ENCODE results near the gene COX7A2L.
"Not testable (repeated sequence)": the region's sequence is repeated elsewhere in the genome, so short reads cannot be mapped to it uniquely, and the experiment has no call there.

Gene COX7A2L

GRCh38 chr2:42385225-42385624 is 24.2 kb upstream of the COX7A2L start:
- no peak overlapping the region for H3K4me3 ChIP-seq (ENCODE audit: low read length in 2 of 2)
- H3K36me3 ChIP-seq (ENCODE audit: control insufficient read depth in 2 of 2, insufficient read depth in 2 of 2, low read length in 2 of 2) = no peaks in the 10 kb centered on the region
- H3K4me1 ChIP-seq (ENCODE audit: control insufficient read depth in 2 of 2, insufficient read depth in 2 of 2, low read length in 2 of 2) = peaks cover 8 to 14% of the 10 kb centered on the region in 2 donors
- no peaks in the 10 kb centered on the region for H3K27me3 ChIP-seq (ENCODE audit: control insufficient read depth in 2 of 2, insufficient read depth in 2 of 2, low read length in 2 of 2)
- no peak overlapping the region for H3K27ac ChIP-seq (ENCODE audit: low read depth in 2 of 2, low read length in 2 of 2)
- no peak overlapping the region for H3K9ac ChIP-seq (ENCODE audit: low read depth in 1 of 2, low read length in 2 of 2)
- no peaks in the 10 kb centered on the region for H3K9me3 ChIP-seq (ENCODE audit: control insufficient read depth in 2 of 2, low read length in 2 of 2)

- Histone ChIP-seq H3K4me1 (ENCODE audit: control insufficient read depth in 2 of 2, insufficient read depth in 2 of 2, low read length in 2 of 2) (peaks cover 10 to 15% of the 10 kb centered on the region in 2 donors), H3K27me3 (ENCODE audit: control insufficient read depth in 2 of 2, insufficient read depth in 2 of 2, low read length in 2 of 2) (no peaks in the 10 kb centered on the region), H3K27ac (ENCODE audit: low read depth in 2 of 2, low read length in 2 of 2) (no peak overlapping the region), H3K4me3 (ENCODE audit: low read length in 2 of 2) (no peak overlapping the region), H3K36me3 (ENCODE audit: control insufficient read depth in 2 of 2, insufficient read depth in 2 of 2, low read length in 2 of 2) (no peaks in the 10 kb centered on the region), H3K9ac (ENCODE audit: low read depth in 1 of 2, low read length in 2 of 2) (no peak overlapping the region), H3K9me3 (ENCODE audit: control insufficient read depth in 2 of 2, low read length in 2 of 2) (no peaks in the 10 kb centered on the region)
These were observed 23.0 kb upstream of the COX7A2L start for GRCh38 chr2:42383855-42384530.

- no peaks in the 10 kb centered on the region for H3K9me3 ChIP-seq (ENCODE audit: control insufficient read depth in 2 of 2, low read length in 2 of 2)
- H3K4me1 ChIP-seq (ENCODE audit: control insufficient read depth in 2 of 2, insufficient read depth in 2 of 2, low read length in 2 of 2) = peaks cover 10 to 15% of the 10 kb centered on the region in 2 donors
- H3K36me3 ChIP-seq (ENCODE audit: control insufficient read depth in 2 of 2, insufficient read depth in 2 of 2, low read length in 2 of 2) = no peaks in the 10 kb centered on the region
- H3K4me3 ChIP-seq (ENCODE audit: low read length in 2 of 2) = no peak overlapping the region
- H3K9ac ChIP-seq (ENCODE audit: low read depth in 1 of 2, low read length in 2 of 2) = no peak overlapping the region
- H3K27ac ChIP-seq (ENCODE audit: low read depth in 2 of 2, low read length in 2 of 2) = no peak overlapping the region
- H3K27me3 ChIP-seq (ENCODE audit: control insufficient read depth in 2 of 2, insufficient read depth in 2 of 2, low read length in 2 of 2) = no peaks in the 10 kb centered on the region
These were observed 21.1 kb upstream of the COX7A2L start for GRCh38 chr2:42382144-42382543.

- H3K4me1 ChIP-seq (ENCODE audit: control insufficient read depth in 2 of 2, insufficient read depth in 2 of 2, low read length in 2 of 2) = peaks cover 10 to 15% of the 10 kb centered on the region in 2 donors
- H3K4me3 ChIP-seq (ENCODE audit: low read length in 2 of 2); H3K9me3 ChIP-seq (ENCODE audit: control insufficient read depth in 2 of 2, low read length in 2 of 2); H3K27me3 ChIP-seq (ENCODE audit: control insufficient read depth in 2 of 2, insufficient read depth in 2 of 2, low read length in 2 of 2); H3K36me3 ChIP-seq (ENCODE audit: control insufficient read depth in 2 of 2, insufficient read depth in 2 of 2, low read length in 2 of 2); H3K27ac ChIP-seq (ENCODE audit: low read depth in 2 of 2, low read length in 2 of 2); H3K9ac ChIP-seq (ENCODE audit: low read depth in 1 of 2, low read length in 2 of 2): not testable (repeated sequence)
These were observed 19.0 kb upstream of the COX7A2L start for GRCh38 chr2:42380026-42380425.

- H3K4me1 ChIP-seq (ENCODE audit: control insufficient read depth in 2 of 2, insufficient read depth in 2 of 2, low read length in 2 of 2) = peaks cover 10 to 15% of the 10 kb centered on the region in 2 donors
- no peaks in the 10 kb centered on the region for H3K9me3 ChIP-seq (ENCODE audit: control insufficient read depth in 2 of 2, low read length in 2 of 2)
- H3K4me3 ChIP-seq (ENCODE audit: low read length in 2 of 2) = no peak overlapping the region
- no peaks in the 10 kb centered on the region for H3K36me3 ChIP-seq (ENCODE audit: control insufficient read depth in 2 of 2, insufficient read depth in 2 of 2, low read length in 2 of 2)
- H3K27ac ChIP-seq (ENCODE audit: low read depth in 2 of 2, low read length in 2 of 2) = no peak overlapping the region
- no peaks in the 10 kb centered on the region for H3K27me3 ChIP-seq (ENCODE audit: control insufficient read depth in 2 of 2, insufficient read depth in 2 of 2, low read length in 2 of 2)
- H3K9ac ChIP-seq (ENCODE audit: low read depth in 1 of 2, low read length in 2 of 2) = no peak overlapping the region
These were observed 17.4 kb upstream of the COX7A2L start for GRCh38 chr2:42378415-42378814.

GRCh38 chr2:42376758-42377157 is 15.7 kb upstream of the COX7A2L start:
- Histone ChIP-seq H3K4me3 (ENCODE audit: low read length in 2 of 2) (no peak overlapping the region), H3K9me3 (ENCODE audit: control insufficient read depth in 2 of 2, low read length in 2 of 2) (no peaks in the 10 kb centered on the region), H3K36me3 (ENCODE audit: control insufficient read depth in 2 of 2, insufficient read depth in 2 of 2, low read length in 2 of 2) (no peaks in the 10 kb centered on the region), H3K9ac (ENCODE audit: low read depth in 1 of 2, low read length in 2 of 2) (no peak overlapping the region), H3K27ac (ENCODE audit: low read depth in 2 of 2, low read length in 2 of 2) (no peak overlapping the region), H3K4me1 (ENCODE audit: control insufficient read depth in 2 of 2, insufficient read depth in 2 of 2, low read length in 2 of 2) (peaks cover 6 to 14% of the 10 kb centered on the region in 2 donors), H3K27me3 (ENCODE audit: control insufficient read depth in 2 of 2, insufficient read depth in 2 of 2, low read length in 2 of 2) (no peaks in the 10 kb centered on the region)

- H3K27me3 ChIP-seq (ENCODE audit: control insufficient read depth in 2 of 2, insufficient read depth in 2 of 2, low read length in 2 of 2) = no peaks in the 10 kb centered on the region
- no peak overlapping the region for H3K27ac ChIP-seq (ENCODE audit: low read depth in 2 of 2, low read length in 2 of 2)
- no peak overlapping the region for H3K4me3 ChIP-seq (ENCODE audit: low read length in 2 of 2)
- H3K9me3 ChIP-seq (ENCODE audit: control insufficient read depth in 2 of 2, low read length in 2 of 2) = no peaks in the 10 kb centered on the region
- no peak overlapping the region for H3K9ac ChIP-seq (ENCODE audit: low read depth in 1 of 2, low read length in 2 of 2)
- peaks cover 8 to 24% of the 10 kb centered on the region in 2 donors for H3K4me1 ChIP-seq (ENCODE audit: control insufficient read depth in 2 of 2, insufficient read depth in 2 of 2, low read length in 2 of 2)
- no peaks in the 10 kb centered on the region for H3K36me3 ChIP-seq (ENCODE audit: control insufficient read depth in 2 of 2, insufficient read depth in 2 of 2, low read length in 2 of 2)
These were observed 11.6 kb upstream of the COX7A2L start for GRCh38 chr2:42372474-42373200.

- H3K9me3 ChIP-seq (ENCODE audit: control insufficient read depth in 2 of 2, low read length in 2 of 2) = no peaks in the 10 kb centered on the region
- peaks cover 11 to 24% of the 10 kb centered on the region in 2 donors for H3K4me1 ChIP-seq (ENCODE audit: control insufficient read depth in 2 of 2, insufficient read depth in 2 of 2, low read length in 2 of 2)
- no peak overlapping the region for H3K27ac ChIP-seq (ENCODE audit: low read depth in 2 of 2, low read length in 2 of 2)
- H3K9ac ChIP-seq (ENCODE audit: low read depth in 1 of 2, low read length in 2 of 2) = no peak overlapping the region
- no peak overlapping the region for H3K4me3 ChIP-seq (ENCODE audit: low read length in 2 of 2)
- H3K36me3 ChIP-seq (ENCODE audit: control insufficient read depth in 2 of 2, insufficient read depth in 2 of 2, low read length in 2 of 2) = no peaks in the 10 kb centered on the region
- H3K27me3 ChIP-seq (ENCODE audit: control insufficient read depth in 2 of 2, insufficient read depth in 2 of 2, low read length in 2 of 2) = no peaks in the 10 kb centered on the region
These were observed 10.8 kb upstream of the COX7A2L start for GRCh38 chr2:42371611-42372473.

GRCh38 chr2:42369532-42370229 is 8.7 kb upstream of the COX7A2L start:
- Histone ChIP-seq H3K4me3 (ENCODE audit: low read length in 2 of 2) (no peak overlapping the region), H3K9me3 (ENCODE audit: control insufficient read depth in 2 of 2, low read length in 2 of 2) (no peaks in the 10 kb centered on the region), H3K9ac (ENCODE audit: low read depth in 1 of 2, low read length in 2 of 2) (no peak overlapping the region), H3K27ac (ENCODE audit: low read depth in 2 of 2, low read length in 2 of 2) (no peak overlapping the region), H3K27me3 (ENCODE audit: control insufficient read depth in 2 of 2, insufficient read depth in 2 of 2, low read length in 2 of 2) (no peaks in the 10 kb centered on the region), H3K4me1 (ENCODE audit: control insufficient read depth in 2 of 2, insufficient read depth in 2 of 2, low read length in 2 of 2) (peaks cover 11 to 24% of the 10 kb centered on the region in 2 donors), H3K36me3 (ENCODE audit: control insufficient read depth in 2 of 2, insufficient read depth in 2 of 2, low read length in 2 of 2) (no peaks in the 10 kb centered on the region)
